GM12878 (cell line): Measurements from ENCODE around the gene PDE1C.

Experiments used
- CBX5 ChIP-seq: sonication (generic); IDR thresholded peaks from 2 replicates; pipeline ENCODE4 v1.6.1; 2016; ENCODE audit warnings: low read depth, moderate library complexity, mild to moderate bottlenecking, inconsistent platforms
- CTCF ChIP-seq, 3 experiments: IDR thresholded peaks in 2 of 3; conservative IDR thresholded peaks in 1 of 3; 2 replicates each; pipeline ENCODE4 v1.5.1; 2011; ENCODE audit warnings: low read depth in 3 of 3, low read length in 3 of 3, mild to moderate bottlenecking in 3 of 3, control low read depth in 2 of 3, moderate library complexity in 2 of 3, inconsistent platforms in 1 of 3, mixed read lengths in 1 of 3; ENCODE audit not compliant: control insufficient read depth in 2 of 3, insufficient read depth in 1 of 3; ENCODE audit errors: extremely low read depth in 1 of 3
- EGR1 ChIP-seq, 2 experiments: IDR thresholded peaks; 1 replicate in 1 of 2; 2 replicates in 1 of 2; pipeline ENCODE4 v1.6.1; 2011 to 2012; ENCODE audit warnings: low read depth in 2 of 2, low read length in 2 of 2, borderline replicate concordance in 1 of 2, mild to moderate bottlenecking in 1 of 2, moderate library complexity in 1 of 2
- EP300 ChIP-seq, 2 experiments: fragments of 150-350 bp in 1 of 2; IDR thresholded peaks; 2 replicates each; pipeline ENCODE4 v1.6.1; 2011 to 2012; ENCODE audit warnings: low read depth in 2 of 2, low read length in 2 of 2, borderline replicate concordance in 1 of 2, improper control_type of control experiment in 1 of 2, inconsistent platforms in 1 of 2; ENCODE audit not compliant: control insufficient read depth in 1 of 2
- POLR2A ChIP-seq: IDR thresholded peaks from 2 replicates; pipeline ENCODE4 v1.6.1; 2011; ENCODE audit warnings: low read depth, mild to moderate bottlenecking, low read length
- POLR2AphosphoS5 ChIP-seq: IDR thresholded peaks from 2 replicates; pipeline ENCODE4 v1.6.1; 2011; ENCODE audit warnings: mild to moderate bottlenecking, low read length, inconsistent platforms
- SIX5 ChIP-seq: IDR thresholded peaks from 2 replicates; pipeline ENCODE4 v1.6.1; 2011; ENCODE audit warnings: mild to moderate bottlenecking, low read depth, low read length, moderate library complexity; ENCODE audit not compliant: severe bottlenecking
- SP1 ChIP-seq: IDR thresholded peaks from one replicate; pipeline ENCODE4 v1.6.1; 2011; ENCODE audit warnings: low read depth, low read length
- TBL1XR1 ChIP-seq: IDR thresholded peaks from 2 replicates; pipeline ENCODE4 v1.6.1; 2012; ENCODE audit warnings: low read depth, low read length, improper control_type of control experiment

GRCh38 chr7:31776616-31777015 is 293.6 kb downstream of the PDE1C start:
- TF ChIP-seq EP300 (IDR thresholded peaks at IDR 0.05; ENCODE audit: borderline replicate concordance in 1 of 2, control insufficient read depth in 1 of 2, low read depth in 2 of 2, low read length in 2 of 2) (no peak), CTCF (IDR thresholded peaks at IDR 0.05 in 2 of 3, conservative IDR thresholded peaks at IDR 0.05 in 1 of 3; ENCODE audit: control insufficient read depth in 2 of 3, extremely low read depth in 1 of 3, insufficient read depth in 1 of 3, low read depth in 3 of 3, low read length in 3 of 3) (no peak), POLR2A (no peak), SP1 (no peak), POLR2AphosphoS5 (no peak), TBL1XR1 (no peak), SIX5 (no peak), CBX5 (no peak), EGR1 (IDR thresholded peaks at IDR 0.05; ENCODE audit: borderline replicate concordance in 1 of 2, low read depth in 2 of 2, low read length in 2 of 2) (no peak)
